OCI-LY1 (cell line): ENCODE data around the gene LTBP1.

Experiments
- H2AFZ ChIP-seq: fragments of 200-600 bp; sonication (generic), shearing (Covaris generic); 2 replicates; pipeline ENCODE4 v1.6.0; 2014; ENCODE audit warnings: antibody characterized with exemption, mild to moderate bottlenecking, low read length
- H3F3A ChIP-seq: fragments of 200-600 bp; sonication (generic), shearing (Covaris generic); 2 replicates; pipeline ENCODE4 v1.6.0; 2014; ENCODE audit warnings: mild to moderate bottlenecking, antibody characterized with exemption, low read length, moderate library complexity; ENCODE audit not compliant: insufficient read depth
- H3K27ac ChIP-seq: fragments of 200-600 bp; sonication (generic); 2 replicates; pipeline ENCODE4 v1.5.1; 2014; ENCODE audit warnings: low read length, mixed run types, mild to moderate bottlenecking, low read depth; ENCODE audit not compliant: poor library complexity, severe bottlenecking
- H3K27me3 ChIP-seq: fragments of 200-600 bp; sonication (generic); 2 replicates; pipeline ENCODE4 v1.6.0; 2014; ENCODE audit warnings: antibody characterized with exemption, mild to moderate bottlenecking, low read length, moderate library complexity; ENCODE audit not compliant: insufficient read depth
- H3K36me3 ChIP-seq: fragments of 200-600 bp; sonication (generic); 2 replicates; pipeline ENCODE4 v1.6.1; 2014; ENCODE audit warnings: mild to moderate bottlenecking, antibody characterized with exemption, low read length, moderate library complexity, mixed read lengths; ENCODE audit not compliant: insufficient read depth
- H3K4me1 ChIP-seq: fragments of 200-600 bp; sonication (generic); 2 replicates; pipeline ENCODE4 v1.5.1; 2014; ENCODE audit warnings: mild to moderate bottlenecking, low read length, moderate library complexity; ENCODE audit not compliant: insufficient read depth, severe bottlenecking
- H3K4me2 ChIP-seq: fragments of 200-600 bp; sonication (generic), shearing (Covaris generic); 2 replicates; pipeline ENCODE4 v1.6.1; 2014; ENCODE audit warnings: low read length
- H3K4me3 ChIP-seq: fragments of 200-600 bp; sonication (generic); 2 replicates; pipeline ENCODE4 v1.5.1; 2014; ENCODE audit warnings: low read length, low read depth, mild to moderate bottlenecking, mixed read lengths; ENCODE audit not compliant: poor library complexity, severe bottlenecking
- H3K79me2 ChIP-seq: fragments of 200-600 bp; shearing (Covaris generic); 2 replicates; pipeline ENCODE4 v1.6.1; 2016; ENCODE audit warnings: mixed run types, low read length, mixed read lengths; ENCODE audit not compliant: insufficient read depth
- H3K9ac ChIP-seq: fragments of 200-600 bp; sonication (generic), shearing (Covaris generic); 2 replicates; pipeline ENCODE4 v1.6.1; 2014; ENCODE audit warnings: mild to moderate bottlenecking, low read length, mixed read lengths
- H3K9me2 ChIP-seq: fragments of 200-600 bp; sonication (generic), shearing (Covaris generic); 2 replicates; pipeline ENCODE4 v1.6.1; 2014; ENCODE audit warnings: low read depth, mild to moderate bottlenecking, low read length, mixed read lengths
- H3K9me3 ChIP-seq: fragments of 200-600 bp; shearing (Covaris generic); 2 replicates; pipeline ENCODE4 v1.6.1; 2014; ENCODE audit warnings: low read length, mixed read lengths
- H4K20me1 ChIP-seq: fragments of 200-600 bp; sonication (generic), shearing (Covaris generic); 2 replicates; pipeline ENCODE4 v1.6.0; 2016; ENCODE audit warnings: mild to moderate bottlenecking, low read length; ENCODE audit not compliant: insufficient read depth
- EZH2 ChIP-seq: fragments of 200-600 bp; sonication (generic), shearing (Covaris generic); IDR thresholded peaks from 2 replicates; pipeline ENCODE4 v1.8.0; 2017; ENCODE audit warnings: borderline replicate concordance, mixed run types, mild to moderate bottlenecking, antibody characterized with exemption, low read length, moderate library complexity, mixed read lengths
- TF ChIP-seq, protein P1 (sequence below): fragments of 200-600 bp; sonication (generic), shearing (Covaris generic); IDR thresholded peaks from 2 replicates; pipeline ENCODE4 v1.5.1; 2017; ENCODE audit warnings: mild to moderate bottlenecking, antibody characterized with exemption, low read length, moderate library complexity, mixed read lengths

The LTBP1 gene

DNA sequence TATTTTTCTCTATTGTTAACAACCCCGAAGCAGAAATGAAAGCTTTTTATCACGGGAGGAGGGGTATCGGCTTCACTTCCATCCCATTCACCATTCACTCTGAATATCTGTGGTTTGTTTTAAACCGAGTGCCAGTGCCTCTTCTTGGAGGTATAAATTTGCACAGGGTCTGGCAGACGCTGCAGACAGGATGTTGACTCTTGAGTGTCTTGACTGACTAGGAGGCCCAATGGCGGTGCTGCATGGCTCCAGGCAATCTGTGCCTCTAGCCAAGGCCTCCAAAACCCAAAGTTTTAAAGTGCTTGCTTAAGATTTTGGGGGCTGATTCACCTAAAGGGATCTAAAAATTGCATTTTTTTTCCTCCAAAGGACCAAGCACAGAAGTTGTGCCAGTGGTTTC is 183.8 kb downstream of the LTBP1 start:
- TF ChIP-seq EZH2 = no peak
- TF ChIP-seq, protein P1, sequence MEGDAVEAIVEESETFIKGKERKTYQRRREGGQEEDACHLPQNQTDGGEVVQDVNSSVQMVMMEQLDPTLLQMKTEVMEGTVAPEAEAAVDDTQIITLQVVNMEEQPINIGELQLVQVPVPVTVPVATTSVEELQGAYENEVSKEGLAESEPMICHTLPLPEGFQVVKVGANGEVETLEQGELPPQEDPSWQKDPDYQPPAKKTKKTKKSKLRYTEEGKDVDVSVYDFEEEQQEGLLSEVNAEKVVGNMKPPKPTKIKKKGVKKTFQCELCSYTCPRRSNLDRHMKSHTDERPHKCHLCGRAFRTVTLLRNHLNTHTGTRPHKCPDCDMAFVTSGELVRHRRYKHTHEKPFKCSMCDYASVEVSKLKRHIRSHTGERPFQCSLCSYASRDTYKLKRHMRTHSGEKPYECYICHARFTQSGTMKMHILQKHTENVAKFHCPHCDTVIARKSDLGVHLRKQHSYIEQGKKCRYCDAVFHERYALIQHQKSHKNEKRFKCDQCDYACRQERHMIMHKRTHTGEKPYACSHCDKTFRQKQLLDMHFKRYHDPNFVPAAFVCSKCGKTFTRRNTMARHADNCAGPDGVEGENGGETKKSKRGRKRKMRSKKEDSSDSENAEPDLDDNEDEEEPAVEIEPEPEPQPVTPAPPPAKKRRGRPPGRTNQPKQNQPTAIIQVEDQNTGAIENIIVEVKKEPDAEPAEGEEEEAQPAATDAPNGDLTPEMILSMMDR = no peak
- Histone ChIP-seq H2AFZ (no peak overlapping the region), H3K9ac (no peak overlapping the region), H4K20me1 (no peaks in the 10 kb centered on the region), H3F3A (no peaks in the 10 kb centered on the region), H3K4me3 (no peak overlapping the region), H3K27me3 (no peaks in the 10 kb centered on the region), H3K4me2 (no peak overlapping the region), H3K9me3 (no peaks in the 10 kb centered on the region), H3K36me3 (peaks cover 72% of the 10 kb centered on the region), H3K4me1 (peaks cover 59% of the 10 kb centered on the region), H3K27ac (peak overlapping the region; percentile 0), H3K9me2 (no peaks in the 10 kb centered on the region), H3K79me2 (0 out of 2 replicates have a peak, but pooled peaks cover 5% of the 10 kb centered on the region)

DNA sequence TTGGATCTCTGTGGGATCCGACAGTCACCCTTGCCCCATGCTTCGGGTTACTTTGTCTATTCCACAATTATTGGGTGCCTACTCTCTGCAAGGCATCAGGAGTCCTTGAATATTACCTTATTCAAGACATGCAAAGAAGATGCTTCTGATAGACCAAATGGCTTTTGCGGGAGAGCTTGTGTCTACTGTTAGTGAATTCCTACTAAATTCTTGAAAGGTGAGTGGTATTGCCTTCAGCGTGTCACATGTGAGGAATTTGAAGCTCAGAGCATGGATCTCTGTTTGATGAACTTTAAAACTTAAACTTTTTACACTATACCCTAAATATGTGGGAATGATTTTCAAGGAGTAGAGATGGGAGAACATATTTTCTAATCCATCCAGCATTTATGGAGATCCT is 184.4 kb downstream of the LTBP1 start:
- Histone ChIP-seq H3F3A (no peaks in the 10 kb centered on the region), H3K9me2 (no peaks in the 10 kb centered on the region), H3K27ac (no peak overlapping the region), H3K9me3 (no peaks in the 10 kb centered on the region), H3K27me3 (no peaks in the 10 kb centered on the region), H3K4me1 (peaks cover 59% of the 10 kb centered on the region), H4K20me1 (no peaks in the 10 kb centered on the region), H3K79me2 (0 out of 2 replicates have a peak, but pooled peaks cover 5% of the 10 kb centered on the region), H3K4me2 (no peak overlapping the region), H3K4me3 (no peak overlapping the region), H2AFZ (no peak overlapping the region), H3K9ac (no peak overlapping the region), H3K36me3 (peaks cover 77% of the 10 kb centered on the region)
- TF ChIP-seq EZH2 = no peak
- TF ChIP-seq, protein P1 = no peak

DNA sequence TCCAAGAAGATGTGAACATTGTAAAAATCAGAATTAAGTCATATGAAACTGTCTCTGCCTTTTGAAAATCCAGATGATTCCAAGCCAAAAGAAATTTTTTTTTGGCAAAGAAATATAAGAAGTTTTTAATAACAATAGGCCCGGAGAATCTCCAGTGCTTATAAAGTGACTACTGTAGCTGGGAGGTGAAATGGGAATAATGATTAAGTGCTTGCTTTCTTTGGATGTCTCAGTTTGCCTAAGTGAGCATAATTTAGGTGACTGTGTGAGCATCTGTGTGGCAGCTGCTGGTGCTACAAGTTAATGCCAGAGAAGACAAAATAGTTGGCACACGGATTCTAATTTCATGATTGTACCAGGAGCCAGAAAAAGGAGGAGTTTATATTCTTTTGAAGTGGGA is 185.0 kb downstream of the LTBP1 start:
- no peak overlapping the region for H3K4me3 ChIP-seq
- H3K4me1 ChIP-seq = peaks cover 63% of the 10 kb centered on the region
- peaks cover 83% of the 10 kb centered on the region for H3K36me3 ChIP-seq
- no peak overlapping the region for H3K9ac ChIP-seq
- TF ChIP-seq, protein P1 = no peak
- no peak for TF ChIP-seq EZH2
- no peak overlapping the region for H3K27ac ChIP-seq
- no peaks in the 10 kb centered on the region for H3K27me3 ChIP-seq
- H3F3A ChIP-seq = no peaks in the 10 kb centered on the region
- no peaks in the 10 kb centered on the region for H3K9me3 ChIP-seq
- H3K79me2 ChIP-seq = 0 out of 2 replicates have a peak, but pooled peaks cover 5% of the 10 kb centered on the region
- no peaks in the 10 kb centered on the region for H4K20me1 ChIP-seq
- H3K9me2 ChIP-seq = no peaks in the 10 kb centered on the region
- no peak overlapping the region for H2AFZ ChIP-seq
- no peak overlapping the region for H3K4me2 ChIP-seq
